ENCODE data around the gene ELP4.
"Not testable (repeated sequence)": the region's sequence is repeated elsewhere in the genome, so short reads cannot be mapped to it uniquely, and the experiment has no call there.

Gene ELP4

GRCh38 chr11:31509429-31510345 lies at the start of gene ELP4, which contains the start of gene IMMP1L:
ELP4 (plus strand) TSS chr11:31509767; CDS start chr11:31509785, 18 bp downstream.
IMMP1L (minus strand) TSS chr11:31509622; CDS start chr11:31463276, 46,346 bp downstream.
- DNase-seq (ENCODE audit: low read depth): peak; percentile 76

GRCh38 chr11:31464436-31464835 lies 45.1 kb upstream of the ELP4 start:
- no peak for DNase-seq (ENCODE audit: low read depth)

- DNase-seq (ENCODE audit: low read depth): no peak
These were observed 35.5 kb upstream of the ELP4 start for GRCh38 chr11:31474083-31474482.

- DNase-seq (ENCODE audit: low read depth): no peak
These were observed 31.9 kb upstream of the ELP4 start for GRCh38 chr11:31477528-31478222.

GRCh38 chr11:31478223-31478590 lies 31.4 kb upstream of the ELP4 start:
- no peak for DNase-seq (ENCODE audit: low read depth)

GRCh38 chr11:31479066-31479465 lies 30.5 kb upstream of the ELP4 start:
- DNase-seq (ENCODE audit: low read depth): no peak

GRCh38 chr11:31480930-31481329 lies 28.6 kb upstream of the ELP4 start:
- no peak for DNase-seq (ENCODE audit: low read depth)

- no peak for DNase-seq (ENCODE audit: low read depth)
These were observed 25.1 kb upstream of the ELP4 start for GRCh38 chr11:31484497-31484896.

- DNase-seq (ENCODE audit: low read depth): peak; percentile 18
These were observed 21.7 kb upstream of the ELP4 start for GRCh38 chr11:31487848-31488247.

- no peak for DNase-seq (ENCODE audit: low read depth)
These were observed 17.1 kb upstream of the ELP4 start for GRCh38 chr11:31492320-31492913.

GRCh38 chr11:31493235-31493634 lies 16.3 kb upstream of the ELP4 start:
- DNase-seq (ENCODE audit: low read depth): no peak

- DNase-seq (ENCODE audit: low read depth): not testable (repeated sequence)
These were observed 15.8 kb upstream of the ELP4 start for GRCh38 chr11:31493762-31494161.

GRCh38 chr11:31499576-31500178 lies 9.9 kb upstream of the ELP4 start:
- DNase-seq (ENCODE audit: low read depth): no peak

GRCh38 chr11:31500560-31500959 lies 9.0 kb upstream of the ELP4 start:
- no peak for DNase-seq (ENCODE audit: low read depth)

- DNase-seq (ENCODE audit: low read depth): no peak
These were observed 527 bp upstream of the ELP4 start for GRCh38 chr11:31509051-31509428.

- DNase-seq (ENCODE audit: low read depth): no peak
These were observed 2.5 kb downstream of the ELP4 start for GRCh38 chr11:31512117-31512516.

- DNase-seq (ENCODE audit: low read depth): no peak
These were observed 12.1 kb downstream of the ELP4 start for GRCh38 chr11:31521497-31522150.

GRCh38 chr11:31529189-31529588 lies 19.6 kb downstream of the ELP4 start:
- DNase-seq (ENCODE audit: low read depth): no peak

GRCh38 chr11:31529701-31530100 lies 20.1 kb downstream of the ELP4 start:
- no peak for DNase-seq (ENCODE audit: low read depth)

- DNase-seq (ENCODE audit: low read depth): no peak
These were observed 21.7 kb downstream of the ELP4 start for GRCh38 chr11:31531293-31531692.

GRCh38 chr11:31535479-31535878 lies 25.9 kb downstream of the ELP4 start:
- DNase-seq (ENCODE audit: low read depth): no peak

GRCh38 chr11:31542862-31543261 lies 33.3 kb downstream of the ELP4 start:
- no peak for DNase-seq (ENCODE audit: low read depth)

Data from CMK (cell line).